ENCODE results near the gene FUT8. TPM values are rescaled to one million over a fixed set of nuclear protein-coding genes. Genes with fewer than 3 reads are reported as not detected.
A peak's percentile ranks its signal among the peaks of the same experiment; 100 is the strongest.

Gene FUT8
- total and polyA plus RNA-seq, 2 donors (not counting 1 experiment from before 2014, with no cell fraction given): 13.2 to 91.8 TPM

GRCh38 chr14:65604535-65604934 is 192.0 kb downstream of the FUT8 start:
- ChIA-PET CTCF (no interaction called here), POLR2A (no interaction called here)
- Mint-ChIP-seq H3K4me3 (no peak overlapping the region), H3K9me3 (ENCODE audit: insufficient read depth) (no peaks in the 10 kb centered on the region), H3K4me1 (peaks cover 12% of the 10 kb centered on the region), H3K27me3 (no peaks in the 10 kb centered on the region), H3K27ac (no peak overlapping the region)
- Histone ChIP-seq H3K9ac (ENCODE audit: low read length) (no peak overlapping the region), H3K9me3 (ENCODE audit: control extremely low read depth in 1 of 3, control insufficient read depth in 2 of 3, insufficient read depth in 1 of 3, low read length in 2 of 3) (no peaks in the 10 kb centered on the region), H3K27ac (ENCODE audit: low read length in 2 of 2) (peak overlapping the region; percentile 40 to 61), H3K36me3 (replicated peaks in 1 of 2; ENCODE audit: control extremely low read depth in 1 of 2, control insufficient read depth in 1 of 2, extremely low read depth in 1 of 2, insufficient read depth in 2 of 2, low read length in 1 of 2) (no peaks in the 10 kb centered on the region), H3K4me3 (ENCODE audit: control extremely low read depth in 1 of 5, extremely low read depth in 1 of 5, insufficient read depth in 1 of 5, low read depth in 2 of 5, low read length in 4 of 5) (peak overlapping the region in 1 of 5 experiments; percentile 21), H3K4me2 (replicated peaks; ENCODE audit: low read depth, low read length, poor library complexity, severe bottlenecking) (peak overlapping the region; percentile 38), H4K20me1 (ENCODE audit: control insufficient read depth, insufficient read depth, low read length, poor library complexity, severe bottlenecking) (no peaks in the 10 kb centered on the region), H3K4me1 (ENCODE audit: control insufficient read depth in 2 of 2, insufficient read depth in 2 of 2, low read length in 2 of 2) (peaks cover 11 to 18% of the 10 kb centered on the region in 2 donors), H2AFZ (ENCODE audit: insufficient read depth, low read depth, low read length, poor library complexity, severe bottlenecking) (no peak overlapping the region), H3K27me3 (replicated peaks in 1 of 4; ENCODE audit: control extremely low read depth in 1 of 4, control insufficient read depth in 3 of 4, insufficient read depth in 4 of 4, low read length in 3 of 4) (no peaks in the 10 kb centered on the region), H3K79me2 (ENCODE audit: control insufficient read depth, insufficient read depth, low read length) (peaks cover 38% of the 10 kb centered on the region)
- intact Hi-C loops (cut with micrococcal nuclease): loop anchor here (2.0 to 10.0 kb wide), 2 partner anchors 190 to 620 kb away; partner anchors contain the start of gene FNTB
- peak; percentile 38 for DNase-seq
- TF ChIP-seq EZH2 (IDR thresholded peaks at IDR 0.05; ENCODE audit: borderline replicate concordance, insufficient read depth, low read depth, low read length, poor library complexity, severe bottlenecking) (no peak), CTCF (IDR thresholded peaks at IDR 0.05) (no peak)
- no peak for ATAC-seq (ENCODE audit: low read depth)

- intact Hi-C loops (cut with micrococcal nuclease): loop anchor here (1.0 to 10.0 kb wide), 3 partner anchors 190 to 620 kb away; partner anchors contain the start of gene FNTB
Observed at GRCh38 chr14:65604936-65605335, 192.4 kb downstream of the FUT8 start.

More at GRCh38 chr14:65604936-65605335, 192.4 kb downstream of the FUT8 start:
- Mint-ChIP-seq H3K4me3 (no peak overlapping the region), H3K27me3 (no peaks in the 10 kb centered on the region), H3K4me1 (peaks cover 12% of the 10 kb centered on the region), H3K9me3 (ENCODE audit: insufficient read depth) (no peaks in the 10 kb centered on the region), H3K27ac (no peak overlapping the region)
- ChIA-PET POLR2A (no interaction called here), CTCF (no interaction called here)
- no CpG with 5 or more reads among the region's 2 CpGs for WGBS (ENCODE audit: insufficient coverage)
- peaks cover 11 to 18% of the 10 kb centered on the region in 2 donors for H3K4me1 ChIP-seq (ENCODE audit: control insufficient read depth in 2 of 2, insufficient read depth in 2 of 2, low read length in 2 of 2)
- H3K79me2 ChIP-seq (ENCODE audit: control insufficient read depth, insufficient read depth, low read length): peaks cover 39% of the 10 kb centered on the region
- H4K20me1 ChIP-seq (ENCODE audit: control insufficient read depth, insufficient read depth, low read length, poor library complexity, severe bottlenecking): no peaks in the 10 kb centered on the region
- H3K4me3 ChIP-seq (ENCODE audit: control extremely low read depth in 1 of 5, extremely low read depth in 1 of 5, insufficient read depth in 1 of 5, low read depth in 2 of 5, low read length in 4 of 5): peak overlapping the region in 1 of 5 experiments; percentile 21
- DNase-seq (peak; percentile 22), ATAC-seq (ENCODE audit: low read depth) (no peak)
- H3K27ac ChIP-seq (ENCODE audit: low read length in 2 of 2): peak overlapping the region in 1 of 2 donors; percentile 61
- H2AFZ ChIP-seq (ENCODE audit: insufficient read depth, low read depth, low read length, poor library complexity, severe bottlenecking): no peak overlapping the region
- no peaks in the 10 kb centered on the region for H3K36me3 ChIP-seq (replicated peaks in 1 of 2; ENCODE audit: control extremely low read depth in 1 of 2, control insufficient read depth in 1 of 2, extremely low read depth in 1 of 2, insufficient read depth in 2 of 2, low read length in 1 of 2)
- no peak overlapping the region for H3K9ac ChIP-seq (ENCODE audit: low read length)
- H3K9me3 ChIP-seq (ENCODE audit: control extremely low read depth in 1 of 3, control insufficient read depth in 2 of 3, insufficient read depth in 1 of 3, low read length in 2 of 3): no peaks in the 10 kb centered on the region
- no peaks in the 10 kb centered on the region for H3K27me3 ChIP-seq (replicated peaks in 1 of 4; ENCODE audit: control extremely low read depth in 1 of 4, control insufficient read depth in 3 of 4, insufficient read depth in 4 of 4, low read length in 3 of 4)
- peak overlapping the region; percentile 38 for H3K4me2 ChIP-seq (replicated peaks; ENCODE audit: low read depth, low read length, poor library complexity, severe bottlenecking)
- TF ChIP-seq CTCF (IDR thresholded peaks at IDR 0.05) (peak; percentile 70), EZH2 (IDR thresholded peaks at IDR 0.05; ENCODE audit: borderline replicate concordance, insufficient read depth, low read depth, low read length, poor library complexity, severe bottlenecking) (no peak)
